ENCODE data around the gene LUC7L2. TPM values are rescaled to one million over a fixed set of nuclear protein-coding genes. Genes with fewer than 3 reads are reported as not detected.
A peak's percentile ranks its signal among the peaks of the same experiment; 100 is the strongest.
"Not testable (repeated sequence)": the region's sequence is repeated elsewhere in the genome, so short reads cannot be mapped to it uniquely, and the experiment has no call there.

LUC7L2 gene
- total RNA-seq, 6 donors from 2014 or later = 57.0 to 133 (median 91.8) TPM

DNA sequence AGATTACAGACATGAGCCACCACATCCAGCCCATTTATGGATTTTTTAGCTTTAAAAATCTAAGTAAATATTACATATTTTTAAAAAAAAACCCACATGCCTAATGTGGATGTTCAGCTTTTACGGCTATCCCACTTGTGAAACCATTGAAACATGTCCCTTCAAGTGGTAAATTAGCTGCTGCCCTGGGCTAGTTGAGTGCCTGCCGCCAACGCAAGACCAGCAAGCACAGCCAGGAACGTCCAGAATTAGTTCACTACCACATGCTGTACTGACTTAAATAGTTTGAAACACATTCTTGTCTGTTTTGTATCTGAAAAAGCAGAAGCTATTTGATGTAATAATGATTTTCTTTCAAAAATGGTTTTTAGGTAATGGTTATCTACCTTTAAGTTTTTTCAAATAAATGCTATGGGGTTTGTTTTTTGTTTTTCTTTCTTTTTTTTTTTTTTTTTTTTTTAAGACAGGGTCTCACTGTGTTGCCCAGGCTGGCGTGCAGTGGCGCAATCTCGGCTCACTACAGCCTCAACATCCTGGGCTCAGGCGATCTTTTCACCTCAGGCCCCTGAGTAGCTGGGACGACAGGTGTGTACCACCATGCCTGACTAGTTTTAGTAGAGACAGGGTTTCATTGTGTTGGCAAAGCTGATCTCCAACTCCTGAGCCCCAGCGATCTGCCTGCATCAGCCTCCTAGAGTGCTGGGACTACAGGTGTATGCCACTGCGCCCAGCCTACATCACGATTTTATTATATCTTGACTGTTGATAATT lies 66.7 kb downstream of the LUC7L2 start:
- ATAC-seq (ENCODE audit: low FRiP score in 2 of 2) (no peak), DNase-seq (no peak)
- Histone ChIP-seq H3K27me3 (no peaks in the 10 kb centered on the region), H3K4me1 (peaks cover 0 to 5% (median 0%) of the 10 kb centered on the region in 4 donors), H3K4me3 (no peak overlapping the region), H3K27ac (no peak overlapping the region), H3K9me3 (no peaks in the 10 kb centered on the region), H3K36me3 (peaks cover 0 to 33% (median 9%) of the 10 kb centered on the region in 4 donors)
- TF ChIP-seq POLR2AphosphoS5 (IDR thresholded peaks at IDR 0.05) (no peak), CTCF (IDR thresholded peaks at IDR 0.05) (no peak), POLR2A (IDR thresholded peaks at IDR 0.05) (no peak), EP300 (IDR thresholded peaks at IDR 0.05) (no peak)
- 88 to 90% methylated on average over 12 of the region's 12 CpGs for WGBS, 2 donors

- Histone ChIP-seq H3K27ac (no peak overlapping the region), H3K4me1 (peaks cover 0 to 5% (median 0%) of the 10 kb centered on the region in 4 donors), H3K4me3 (no peak overlapping the region), H3K27me3 (no peaks in the 10 kb centered on the region), H3K9me3 (no peaks in the 10 kb centered on the region), H3K36me3 (peaks cover 0 to 28% (median 9%) of the 10 kb centered on the region in 4 donors)
- ATAC-seq (ENCODE audit: low FRiP score in 2 of 2) = peak in 1 of 2 donors; percentile 19
- no peak for TF ChIP-seq EP300 (IDR thresholded peaks at IDR 0.05)
- no peak for TF ChIP-seq POLR2A (IDR thresholded peaks at IDR 0.05)
- no peak for TF ChIP-seq POLR2AphosphoS5 (IDR thresholded peaks at IDR 0.05)
- TF ChIP-seq CTCF (IDR thresholded peaks at IDR 0.05) = no peak
- 92 to 100% methylated on average over 1 of the region's 1 CpG for WGBS, 2 donors
- DNase-seq = no peak
Observed at GRCh38 chr7:139427029-139427420, 67.3 kb downstream of the LUC7L2 start.

- ATAC-seq (ENCODE audit: low FRiP score in 2 of 2) = no peak
- Histone ChIP-seq H3K9me3 (no peaks in the 10 kb centered on the region), H3K27ac (no peak overlapping the region), H3K4me1 (peaks cover 0 to 5% (median 0%) of the 10 kb centered on the region in 4 donors), H3K27me3 (no peaks in the 10 kb centered on the region), H3K4me3 (no peak overlapping the region), H3K36me3 (peaks cover 0 to 20% (median 5%) of the 10 kb centered on the region in 4 donors)
- DNase-seq = no peak
- 92 to 94% methylated on average over 7 of the region's 7 CpGs for WGBS, 2 donors
- TF ChIP-seq POLR2AphosphoS5 (IDR thresholded peaks at IDR 0.05) (no peak), EP300 (IDR thresholded peaks at IDR 0.05) (no peak), CTCF (IDR thresholded peaks at IDR 0.05) (no peak), POLR2A (IDR thresholded peaks at IDR 0.05) (no peak)
Observed at GRCh38 chr7:139427788-139428187, 68.1 kb downstream of the LUC7L2 start.

- H3K9me3 ChIP-seq; H3K27me3 ChIP-seq; H3K4me3 ChIP-seq; H3K36me3 ChIP-seq; ATAC-seq (ENCODE audit: low FRiP score in 2 of 2); H3K27ac ChIP-seq: not testable (repeated sequence)
- 62 to 81% methylated on average over 14 of the region's 14 CpGs for WGBS, 2 donors
- peaks cover 0 to 15% (median 10%) of the 10 kb centered on the region in 4 donors for H3K4me1 ChIP-seq
- peak in 1 of 2 donors; percentile 77 for DNase-seq
Observed at GRCh38 chr7:139429735-139430134, 70.0 kb downstream of the LUC7L2 start.

DNA sequence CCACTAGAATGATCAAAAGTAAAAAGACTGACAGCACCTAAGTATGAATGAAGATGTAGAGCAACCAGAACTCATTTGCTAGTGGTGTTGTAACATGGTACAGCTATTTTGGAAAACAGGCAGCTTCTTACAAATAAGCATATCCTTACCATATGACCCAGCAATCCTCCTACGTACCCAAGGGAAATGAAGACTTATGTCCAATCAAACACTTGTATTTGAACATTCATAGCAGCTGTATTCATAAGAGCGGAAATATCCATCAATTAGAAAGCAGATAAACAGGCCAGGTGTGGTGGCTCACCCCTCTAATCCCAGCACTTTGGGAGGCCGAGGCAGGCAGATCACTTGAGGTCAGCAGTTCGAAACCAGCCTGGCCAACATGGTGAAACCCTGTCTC lies 70.7 kb downstream of the LUC7L2 start:
- WGBS, 2 donors = 91 to 94% methylated on average over 4 of the region's 4 CpGs
- no peak for DNase-seq
- peaks cover 0 to 4% (median 0%) of the 10 kb centered on the region in 4 donors for H3K36me3 ChIP-seq
- no peaks in the 10 kb centered on the region for H3K27me3 ChIP-seq
- ATAC-seq (ENCODE audit: low FRiP score in 2 of 2) = no peak
- H3K4me3 ChIP-seq = no peak overlapping the region
- no peak overlapping the region for H3K27ac ChIP-seq
- H3K4me1 ChIP-seq = peaks cover 0 to 15% (median 12%) of the 10 kb centered on the region in 4 donors
- TF ChIP-seq POLR2AphosphoS5 (IDR thresholded peaks at IDR 0.05) = no peak
- H3K9me3 ChIP-seq = no peaks in the 10 kb centered on the region

DNA sequence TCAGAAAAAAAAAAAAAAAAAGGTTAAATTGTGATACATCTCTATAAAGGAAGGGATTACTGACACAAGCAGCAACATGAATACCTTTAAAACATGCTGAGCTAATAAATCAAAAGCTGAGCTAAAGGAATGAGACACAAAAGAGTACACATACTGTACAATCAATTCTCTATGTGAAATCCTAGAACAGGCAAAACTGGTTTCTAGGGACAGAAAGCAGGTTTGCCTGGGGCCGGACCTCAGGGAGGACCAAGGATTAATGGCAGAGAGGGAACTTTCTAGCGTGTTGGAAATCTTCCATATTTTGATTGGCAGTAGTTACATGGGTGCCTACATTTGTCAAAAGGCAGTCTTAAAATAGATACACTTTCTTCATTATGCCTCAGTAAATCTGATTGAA lies 71.3 kb downstream of the LUC7L2 start:
- Histone ChIP-seq H3K4me3 (no peak overlapping the region), H3K27me3 (no peaks in the 10 kb centered on the region), H3K36me3 (peaks cover 0 to 4% (median 0%) of the 10 kb centered on the region in 4 donors), H3K4me1 (peaks cover 0 to 15% (median 12%) of the 10 kb centered on the region in 4 donors), H3K9me3 (no peaks in the 10 kb centered on the region), H3K27ac (peak overlapping the region in 1 of 4 donors; percentile 7)
- ATAC-seq (ENCODE audit: low FRiP score in 2 of 2) (no peak), DNase-seq (no peak)
- TF ChIP-seq POLR2AphosphoS5 (IDR thresholded peaks at IDR 0.05) (no peak), POLR2A (IDR thresholded peaks at IDR 0.05) (no peak), EP300 (IDR thresholded peaks at IDR 0.05) (no peak), CTCF (IDR thresholded peaks at IDR 0.05) (no peak)
- 71% methylated on average over 2 of the region's 2 CpGs for WGBS, 2 donors
